GM12874 (cell line): ENCODE results near the gene PPP3CA.

Experiments used
- TF ChIP-seq, protein P1 (sequence below): IDR thresholded peaks from 2 replicates; pipeline ENCODE4 v1.5.1; 2011; ENCODE audit warnings: low read depth, mild to moderate bottlenecking, control low read depth, low read length, moderate library complexity; ENCODE audit not compliant: insufficient read depth

The PPP3CA gene

DNA sequence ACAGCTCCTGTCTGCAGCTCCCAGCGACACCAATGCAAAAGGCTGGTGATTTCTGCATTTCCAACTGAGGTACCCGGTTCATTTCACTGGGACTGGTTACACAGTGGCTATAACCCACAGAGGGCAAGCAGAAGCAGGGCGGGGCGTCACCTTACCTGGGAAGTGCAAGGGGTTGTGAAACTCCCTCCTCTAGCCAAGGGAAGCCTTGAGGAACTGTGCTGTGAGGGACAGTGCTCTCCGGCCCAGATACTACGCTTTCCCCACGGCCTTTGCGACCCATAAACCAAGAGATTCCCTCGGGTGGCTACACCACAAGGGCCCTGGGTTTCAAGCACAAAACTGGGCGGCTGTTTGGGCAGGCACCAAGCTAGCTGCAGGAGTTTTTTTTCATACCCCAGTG, 218.9 kb downstream of the PPP3CA start:
- TF ChIP-seq, protein P1, sequence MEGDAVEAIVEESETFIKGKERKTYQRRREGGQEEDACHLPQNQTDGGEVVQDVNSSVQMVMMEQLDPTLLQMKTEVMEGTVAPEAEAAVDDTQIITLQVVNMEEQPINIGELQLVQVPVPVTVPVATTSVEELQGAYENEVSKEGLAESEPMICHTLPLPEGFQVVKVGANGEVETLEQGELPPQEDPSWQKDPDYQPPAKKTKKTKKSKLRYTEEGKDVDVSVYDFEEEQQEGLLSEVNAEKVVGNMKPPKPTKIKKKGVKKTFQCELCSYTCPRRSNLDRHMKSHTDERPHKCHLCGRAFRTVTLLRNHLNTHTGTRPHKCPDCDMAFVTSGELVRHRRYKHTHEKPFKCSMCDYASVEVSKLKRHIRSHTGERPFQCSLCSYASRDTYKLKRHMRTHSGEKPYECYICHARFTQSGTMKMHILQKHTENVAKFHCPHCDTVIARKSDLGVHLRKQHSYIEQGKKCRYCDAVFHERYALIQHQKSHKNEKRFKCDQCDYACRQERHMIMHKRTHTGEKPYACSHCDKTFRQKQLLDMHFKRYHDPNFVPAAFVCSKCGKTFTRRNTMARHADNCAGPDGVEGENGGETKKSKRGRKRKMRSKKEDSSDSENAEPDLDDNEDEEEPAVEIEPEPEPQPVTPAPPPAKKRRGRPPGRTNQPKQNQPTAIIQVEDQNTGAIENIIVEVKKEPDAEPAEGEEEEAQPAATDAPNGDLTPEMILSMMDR, result no peak

DNA sequence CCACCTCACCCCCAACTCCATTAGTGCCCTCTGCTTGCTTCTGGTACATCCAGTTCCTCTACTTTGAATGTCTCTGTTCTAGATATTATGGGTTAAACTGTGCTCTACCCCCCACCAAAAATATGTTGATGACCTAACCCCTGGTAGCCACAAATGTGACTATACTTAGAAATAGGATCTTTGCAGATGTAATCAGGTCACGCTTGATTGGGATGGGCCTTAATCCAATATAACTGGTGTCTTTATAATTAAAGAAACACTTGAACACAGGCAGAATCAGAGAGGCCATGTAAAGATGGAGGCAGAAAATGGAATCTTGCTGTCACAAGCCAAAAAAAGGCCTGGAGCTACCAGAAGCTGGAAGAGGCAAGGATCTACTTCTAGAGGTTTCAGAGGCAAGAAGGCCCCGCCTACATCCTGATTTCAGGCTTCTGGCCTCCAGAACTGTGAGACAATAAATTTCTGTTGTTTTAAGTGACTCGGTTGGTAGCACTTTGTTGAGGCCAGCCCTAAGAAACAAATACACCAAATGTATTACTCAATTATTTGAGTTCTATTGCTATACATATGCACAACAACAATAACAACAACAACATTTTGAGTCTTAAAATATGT, 220.0 kb downstream of the PPP3CA start:
- TF ChIP-seq, protein P1, result no peak

DNA sequence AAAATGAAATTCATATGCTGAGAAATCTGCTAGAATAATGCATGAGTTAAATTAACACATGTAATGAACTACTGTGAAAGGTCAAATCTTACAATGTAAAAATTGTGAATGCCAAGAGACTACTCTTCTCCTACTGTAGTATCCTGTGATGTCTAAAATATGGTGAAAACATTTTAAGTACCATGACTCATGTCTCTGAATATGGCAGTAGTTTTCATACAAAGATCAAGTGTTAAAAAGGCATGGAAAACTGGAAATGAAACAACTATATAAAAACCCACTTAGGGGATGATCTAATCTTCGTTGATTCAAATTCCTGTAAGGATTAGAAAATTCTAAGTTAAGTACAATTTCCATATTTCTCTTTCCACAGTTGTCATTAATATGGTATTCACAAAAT, 221.3 kb downstream of the PPP3CA start:
- TF ChIP-seq, protein P1, result no peak

DNA sequence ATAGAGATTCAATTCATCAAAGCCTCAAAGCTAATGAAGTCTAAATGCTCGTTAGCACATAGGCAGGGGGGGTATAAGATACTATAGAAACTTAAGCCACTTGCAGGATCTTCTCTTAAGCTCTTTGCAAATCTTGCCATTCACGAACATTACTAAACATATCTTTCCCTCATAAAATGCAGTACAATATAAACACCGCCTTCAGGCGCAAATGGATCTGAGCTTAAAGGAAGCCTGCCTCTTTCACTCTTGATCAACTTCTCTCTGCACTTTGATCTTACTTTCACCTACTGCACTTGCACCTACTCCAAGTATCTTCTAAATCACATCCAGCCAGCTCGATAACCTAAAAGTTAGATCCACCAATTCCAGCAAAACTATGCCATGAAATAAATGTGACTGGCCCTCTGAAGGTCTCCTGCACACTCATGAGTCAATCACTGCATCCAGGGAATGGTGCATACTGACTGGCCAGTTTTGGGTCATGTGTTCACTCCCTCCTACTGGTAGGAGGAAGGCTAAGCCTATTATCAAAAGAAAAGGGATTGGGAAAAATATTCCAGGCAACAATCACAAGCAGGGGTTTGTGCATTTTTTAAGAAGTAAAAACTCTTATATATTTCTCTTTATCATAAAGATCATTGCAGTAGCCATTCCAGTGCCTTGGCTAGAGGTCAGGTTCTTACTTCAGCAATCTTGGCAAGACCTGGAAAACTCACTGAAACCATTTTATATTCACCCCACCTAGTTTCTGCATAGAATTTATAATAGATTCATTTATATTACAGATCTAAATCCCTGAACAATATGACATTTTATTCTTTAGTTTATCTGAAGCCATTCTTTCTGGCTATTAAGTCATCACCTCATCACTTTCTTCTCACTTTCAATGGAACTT, 222.0 kb downstream of the PPP3CA start:
- TF ChIP-seq, protein P1, result no peak

DNA sequence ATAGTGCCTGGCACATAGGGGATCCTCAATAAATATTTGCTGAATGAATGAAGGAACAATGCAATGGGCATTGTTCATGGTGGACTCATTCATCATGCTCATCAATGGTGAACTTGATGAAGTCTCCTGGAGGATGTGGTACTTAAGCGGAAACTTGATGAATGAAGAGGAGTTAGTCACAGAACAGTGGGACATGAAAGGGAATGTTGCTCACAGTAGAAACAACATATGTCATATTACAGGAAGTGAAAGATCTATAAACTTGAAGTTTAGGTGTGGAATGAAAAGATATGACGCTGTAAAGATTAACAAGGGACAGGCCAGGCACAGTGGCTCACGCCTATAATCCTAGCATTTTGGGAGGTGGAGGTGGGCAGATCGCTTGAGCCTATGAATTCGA, 224.1 kb downstream of the PPP3CA start:
- TF ChIP-seq, protein P1, result no peak

DNA sequence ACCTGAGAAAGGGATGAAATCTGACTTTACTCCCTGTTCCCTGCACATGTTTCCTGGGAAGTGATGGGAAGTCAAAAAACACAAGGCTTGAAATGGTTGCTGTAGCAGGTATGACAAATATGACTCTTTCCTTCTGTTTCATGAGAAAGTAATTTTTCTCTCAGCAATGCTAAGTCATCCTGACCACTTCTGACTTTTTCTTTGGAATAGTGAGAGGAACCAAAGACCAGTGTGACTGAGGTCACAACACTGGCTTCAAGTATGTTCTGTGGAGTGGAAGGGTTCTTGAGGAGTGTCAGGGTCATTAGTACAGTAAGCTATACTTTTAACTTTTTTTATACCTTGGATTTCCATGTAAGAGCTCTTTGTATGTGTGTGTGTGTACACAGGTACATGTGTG, 225.3 kb downstream of the PPP3CA start:
- TF ChIP-seq, protein P1, result no peak

DNA sequence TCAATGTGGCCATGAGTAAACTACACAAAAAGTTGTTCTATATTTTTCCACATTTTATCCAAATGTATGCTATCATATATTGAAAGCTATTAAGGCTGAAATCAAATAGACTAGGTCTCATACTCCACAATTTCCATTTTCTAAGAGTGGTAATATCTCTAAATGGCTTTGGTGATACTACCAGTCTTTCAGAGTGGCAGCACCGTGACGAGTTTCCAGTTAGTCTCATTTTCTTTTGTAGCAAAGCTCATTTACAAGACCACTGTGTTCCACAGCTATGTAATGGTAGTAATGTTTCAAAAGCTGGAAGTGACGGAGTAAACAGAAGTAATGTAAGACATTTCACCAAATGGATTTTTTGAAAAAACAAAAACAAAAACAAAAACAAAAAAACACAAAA, 228.2 kb downstream of the PPP3CA start:
- TF ChIP-seq, protein P1, result no peak
